Fibroblast of lung (primary cell): ENCODE measurements around the gene NCOA5. TPM values are rescaled to one million over a fixed set of nuclear protein-coding genes. Genes with fewer than 3 reads are reported as not detected.
A peak's percentile ranks its signal among the peaks of the same experiment; 100 is the strongest.

Experiments
- DNase-seq, 2 donors: peaks; one replicate each; pipeline versions ENCODE4 v3.0.0 to v3.0.0-alpha.2; 2010; ENCODE audit warnings: low read depth in 2 of 2
- H2AFZ ChIP-seq: 2 replicates; pipeline ENCODE4 v1.5.1; 2012; ENCODE audit warnings: low read length, control low read depth, inconsistent platforms
- H3K27ac ChIP-seq: 2 replicates; pipeline ENCODE4 v1.5.1; 2011; ENCODE audit warnings: low read length, control low read depth; ENCODE audit not compliant: insufficient read depth
- H3K27me3 ChIP-seq: 2 replicates; pipeline ENCODE4 v1.5.1; 2011; ENCODE audit warnings: mild to moderate bottlenecking, low read length; ENCODE audit not compliant: control insufficient read depth, insufficient read depth
- H3K36me3 ChIP-seq: 2 replicates; pipeline ENCODE4 v1.5.1; 2011; ENCODE audit warnings: low read length; ENCODE audit not compliant: control insufficient read depth, insufficient read depth
- H3K4me1 ChIP-seq: 2 replicates; pipeline ENCODE4 v1.5.1; 2011; ENCODE audit warnings: low read length; ENCODE audit not compliant: control insufficient read depth, insufficient read depth; ENCODE audit errors: extremely low read depth
- H3K4me2 ChIP-seq: 2 replicates; pipeline ENCODE4 v1.5.1; 2011; ENCODE audit warnings: low read length, control low read depth; ENCODE audit not compliant: insufficient read depth; ENCODE audit errors: extremely low read depth
- H3K4me3 ChIP-seq, 4 experiments: fragments of 200-600 bp in 1 of 4; sonication (generic) in 1 of 4; replicated peaks in 1 of 4; 2 replicates each; pipeline ENCODE4 v1.5.1; 2011 to 2016; ENCODE audit warnings: low read length in 4 of 4, low read depth in 3 of 4, mild to moderate bottlenecking in 3 of 4, control low read depth in 2 of 4, inconsistent platforms in 1 of 4, mixed read lengths in 1 of 4; ENCODE audit not compliant: insufficient read depth in 1 of 4; ENCODE audit errors: control extremely low read depth in 1 of 4
- H3K79me2 ChIP-seq: 2 replicates; pipeline ENCODE4 v1.5.1; 2012; ENCODE audit warnings: mild to moderate bottlenecking, low read length, inconsistent platforms; ENCODE audit not compliant: control insufficient read depth, insufficient read depth
- H3K9ac ChIP-seq: 2 replicates; pipeline ENCODE4 v1.5.1; 2011; ENCODE audit warnings: mild to moderate bottlenecking, low read length, control low read depth; ENCODE audit not compliant: insufficient read depth
- H3K9me3 ChIP-seq: 2 replicates; pipeline ENCODE4 v1.5.1; 2012; ENCODE audit warnings: low read depth, low read length; ENCODE audit not compliant: control insufficient read depth, insufficient read depth
- H4K20me1 ChIP-seq: 2 replicates; pipeline ENCODE4 v1.5.1; 2011; ENCODE audit warnings: low read length; ENCODE audit not compliant: control insufficient read depth, insufficient read depth; ENCODE audit errors: extremely low read depth
- EZH2 ChIP-seq: IDR thresholded peaks from 2 replicates; pipeline ENCODE4 v1.5.1; 2012; ENCODE audit warnings: low read length, control low read depth, mild to moderate bottlenecking; ENCODE audit errors: missing control alignments
- polyA plus RNA-seq, 2 donors: library from polyadenylated mRNA; depleted of rRNA in 1 of 2; stranded (reverse) in 1 of 2; unstranded in 1 of 2; fragments of >200 nt; gene quantifications; 2 replicates each; pipeline ENCODE4 v1.2.1, GENCODE V29; 2011 to 2012; ENCODE audit warnings: missing spikeins in 1 of 2
- total RNA-seq: library from RNA; depleted of rRNA; stranded (reverse); fragments of >200 nt; gene quantifications from 2 replicates; pipeline ENCODE4 v1.2.1, GENCODE V29; 2014
- TF ChIP-seq, protein P1 (sequence below), 2 donors: IDR thresholded peaks in 1 of 2; conservative IDR thresholded peaks in 1 of 2; 1 replicate in 1 of 2; 2 replicates in 1 of 2; pipeline ENCODE4 v1.5.1; 2011 to 2012; ENCODE audit warnings: low read length in 2 of 2, control low read depth in 1 of 2, inconsistent platforms in 1 of 2, low read depth in 1 of 2, mild to moderate bottlenecking in 1 of 2

The NCOA5 gene
- total and polyA plus RNA-seq, 2 donors (not counting 1 experiment from before 2014, with no cell fraction given): 8.1 to 18.0 TPM

DNA sequence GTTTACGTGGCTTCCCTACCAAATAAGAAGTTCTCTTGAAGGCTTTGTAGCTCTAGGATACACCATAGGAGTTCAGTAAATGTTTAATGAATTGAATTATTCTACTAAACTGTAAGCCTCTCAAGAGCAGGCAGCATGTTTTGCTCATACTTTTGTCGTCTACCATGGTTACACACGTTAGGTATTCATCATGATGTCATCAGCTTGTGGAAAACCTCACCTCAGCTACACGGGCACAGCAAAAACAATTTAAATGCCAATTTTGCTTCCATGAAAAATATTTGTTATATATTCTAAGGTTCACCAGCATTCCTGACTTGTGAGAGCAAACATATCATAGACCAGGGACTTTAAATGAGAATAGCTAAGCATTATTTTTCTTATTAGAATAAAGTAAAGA lies 16.7 kb downstream of the NCOA5 start:
- Histone ChIP-seq H3K79me2 (peaks cover 2% of the 10 kb centered on the region), H3K4me1 (no peaks in the 10 kb centered on the region)

DNA sequence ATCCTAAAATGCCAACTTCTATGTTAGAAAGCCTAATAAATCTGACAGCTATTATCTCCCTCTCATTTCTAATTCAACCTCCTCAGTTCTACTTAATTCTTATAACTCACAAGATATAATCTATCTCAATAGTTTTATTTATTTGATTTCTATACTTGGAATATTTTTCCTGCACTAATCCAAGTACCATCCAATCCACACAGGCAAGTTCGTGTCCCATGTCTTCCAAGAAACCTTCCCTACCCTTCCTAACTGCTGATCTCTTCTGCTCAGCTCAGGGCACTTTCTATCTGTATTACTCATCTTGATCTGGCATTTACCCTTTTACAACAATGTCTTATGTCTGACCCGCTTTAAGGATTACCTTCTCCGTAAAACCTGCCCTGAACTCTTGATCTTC lies 18.2 kb downstream of the NCOA5 start:
- TF ChIP-seq, protein P1, sequence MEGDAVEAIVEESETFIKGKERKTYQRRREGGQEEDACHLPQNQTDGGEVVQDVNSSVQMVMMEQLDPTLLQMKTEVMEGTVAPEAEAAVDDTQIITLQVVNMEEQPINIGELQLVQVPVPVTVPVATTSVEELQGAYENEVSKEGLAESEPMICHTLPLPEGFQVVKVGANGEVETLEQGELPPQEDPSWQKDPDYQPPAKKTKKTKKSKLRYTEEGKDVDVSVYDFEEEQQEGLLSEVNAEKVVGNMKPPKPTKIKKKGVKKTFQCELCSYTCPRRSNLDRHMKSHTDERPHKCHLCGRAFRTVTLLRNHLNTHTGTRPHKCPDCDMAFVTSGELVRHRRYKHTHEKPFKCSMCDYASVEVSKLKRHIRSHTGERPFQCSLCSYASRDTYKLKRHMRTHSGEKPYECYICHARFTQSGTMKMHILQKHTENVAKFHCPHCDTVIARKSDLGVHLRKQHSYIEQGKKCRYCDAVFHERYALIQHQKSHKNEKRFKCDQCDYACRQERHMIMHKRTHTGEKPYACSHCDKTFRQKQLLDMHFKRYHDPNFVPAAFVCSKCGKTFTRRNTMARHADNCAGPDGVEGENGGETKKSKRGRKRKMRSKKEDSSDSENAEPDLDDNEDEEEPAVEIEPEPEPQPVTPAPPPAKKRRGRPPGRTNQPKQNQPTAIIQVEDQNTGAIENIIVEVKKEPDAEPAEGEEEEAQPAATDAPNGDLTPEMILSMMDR (conservative IDR thresholded peaks at IDR 0.05 in 1 of 2, IDR thresholded peaks at IDR 0.05 in 1 of 2; ENCODE audit: low read depth in 1 of 2, low read length in 2 of 2): no peak
- no peak for TF ChIP-seq EZH2
- Histone ChIP-seq H3K9me3 (no peaks in the 10 kb centered on the region), H3K79me2 (no peaks in the 10 kb centered on the region), H3K9ac (no peak overlapping the region), H3K4me3 (no peak overlapping the region), H4K20me1 (no peaks in the 10 kb centered on the region), H3K27ac (no peak overlapping the region), H2AFZ (no peak overlapping the region), H3K27me3 (no peaks in the 10 kb centered on the region), H3K4me2 (no peak overlapping the region), H3K36me3 (peaks cover 2% of the 10 kb centered on the region), H3K4me1 (no peaks in the 10 kb centered on the region)
- peak in 1 of 2 donors; percentile 6 for DNase-seq

More for the DNA sequence above, 16.7 kb downstream of the NCOA5 start:
- no peak for TF ChIP-seq EZH2
- TF ChIP-seq, protein P1 (conservative IDR thresholded peaks at IDR 0.05 in 1 of 2, IDR thresholded peaks at IDR 0.05 in 1 of 2; ENCODE audit: low read depth in 1 of 2, low read length in 2 of 2): no peak
- Histone ChIP-seq H3K4me3 (no peak overlapping the region), H2AFZ (no peak overlapping the region), H3K36me3 (no peaks in the 10 kb centered on the region), H3K4me2 (no peak overlapping the region), H3K27me3 (no peaks in the 10 kb centered on the region), H3K9ac (no peak overlapping the region), H4K20me1 (no peaks in the 10 kb centered on the region), H3K27ac (no peak overlapping the region), H3K9me3 (no peaks in the 10 kb centered on the region)
- DNase-seq: peak in 1 of 2 donors; percentile 10

DNA sequence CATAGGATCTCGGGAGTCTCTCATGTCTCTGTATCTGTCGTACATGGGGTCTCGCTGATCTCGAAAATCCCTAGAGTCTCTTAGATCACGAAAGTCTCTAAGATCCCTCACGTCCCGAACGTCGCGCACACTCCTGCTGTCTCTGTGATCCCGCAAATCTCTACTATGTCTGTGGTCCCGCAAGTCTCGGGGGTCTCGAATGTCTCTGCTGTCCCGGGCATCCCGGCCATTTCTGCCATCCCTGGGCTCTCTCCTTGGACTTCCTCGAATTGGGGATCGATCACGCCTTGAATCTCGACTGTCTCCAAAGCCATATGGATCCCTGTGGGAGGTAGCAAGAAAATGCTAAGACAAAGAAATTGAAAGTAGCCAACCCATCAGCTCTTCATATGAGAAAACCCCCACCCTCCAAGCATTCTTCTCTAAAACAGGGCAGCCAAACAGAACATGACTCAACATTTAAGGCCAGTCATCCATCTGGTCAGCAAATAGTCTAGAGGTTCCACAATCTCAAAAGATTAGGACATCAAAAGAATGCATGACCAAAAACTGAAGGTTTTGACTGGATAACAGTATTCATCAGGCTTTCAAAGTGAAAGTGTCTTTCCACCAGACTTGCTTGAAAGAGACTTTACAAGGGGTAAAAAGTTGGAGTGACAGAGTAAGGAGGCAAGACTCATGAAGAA lies 19.4 kb downstream of the NCOA5 start:
- Histone ChIP-seq H3K4me3 (no peak overlapping the region), H3K27me3 (no peaks in the 10 kb centered on the region), H3K9ac (no peak overlapping the region), H2AFZ (no peak overlapping the region), H3K4me2 (peak overlapping the region; percentile 56), H3K79me2 (no peaks in the 10 kb centered on the region), H3K27ac (peak overlapping the region; percentile 40), H3K36me3 (peaks cover 4% of the 10 kb centered on the region), H3K9me3 (no peaks in the 10 kb centered on the region), H3K4me1 (no peaks in the 10 kb centered on the region), H4K20me1 (no peaks in the 10 kb centered on the region)
- DNase-seq: peak; percentile 40 to 90
- TF ChIP-seq EZH2: no peak
- TF ChIP-seq, protein P1 (conservative IDR thresholded peaks at IDR 0.05 in 1 of 2, IDR thresholded peaks at IDR 0.05 in 1 of 2; ENCODE audit: low read depth in 1 of 2, low read length in 2 of 2): no peak
